ENCODE data around the gene PDHX.
"Not testable (repeated sequence)": the region's sequence is repeated elsewhere in the genome, so short reads cannot be mapped to it uniquely, and the experiment has no call there.

GRCh38 chr11:34896191-34896590, 20.2 kb upstream of the PDHX start:
- not testable (repeated sequence) for TF ChIP-seq FOS (IDR thresholded peaks at IDR 0.05; ENCODE audit: low read depth, low read length); CTCF (conservative IDR thresholded peaks at IDR 0.05; ENCODE audit: low read depth, low read length); USF2 (IDR thresholded peaks at IDR 0.05; ENCODE audit: low read depth, low read length); POLR2A (IDR thresholded peaks at IDR 0.05; ENCODE audit: low read depth, low read length)
